Prostate gland (tissue), 2 donors: Measurements from ENCODE around the gene CPNE2.
A peak's percentile ranks its signal among the peaks of the same experiment; 100 is the strongest.

Experiments
- CTCF ChIP-seq, 4 experiments: fragments of 200-600 bp in 2 of 4; fragments of 450-650 bp in 2 of 4; sonication (generic) in 2 of 4; IDR thresholded peaks; 1 replicate in 3 of 4; 2 replicates in 1 of 4; pipeline ENCODE4 v1.5.1; 2016 to 2019; ENCODE audit warnings: antibody characterized with exemption in 4 of 4, mild to moderate bottlenecking in 2 of 4, moderate library complexity in 2 of 4
- POLR2AphosphoS5 ChIP-seq: sonication (generic); formaldehyde crosslinking; IDR thresholded peaks from one replicate; pipeline ENCODE4 v1.6.1; 2017; ENCODE audit warnings: antibody characterized with exemption

- peak in 2 of 4 experiments; percentile 15 to 21 for TF ChIP-seq CTCF (IDR thresholded peaks at IDR 0.05)
- no peak for TF ChIP-seq POLR2AphosphoS5
Measured at GRCh38 chr16:57091975-57092785, at the start of gene CPNE2.
